ENCODE data around the gene BCL10.
A peak's percentile ranks its signal among the peaks of the same experiment; 100 is the strongest.

BCL10 gene

DNA sequence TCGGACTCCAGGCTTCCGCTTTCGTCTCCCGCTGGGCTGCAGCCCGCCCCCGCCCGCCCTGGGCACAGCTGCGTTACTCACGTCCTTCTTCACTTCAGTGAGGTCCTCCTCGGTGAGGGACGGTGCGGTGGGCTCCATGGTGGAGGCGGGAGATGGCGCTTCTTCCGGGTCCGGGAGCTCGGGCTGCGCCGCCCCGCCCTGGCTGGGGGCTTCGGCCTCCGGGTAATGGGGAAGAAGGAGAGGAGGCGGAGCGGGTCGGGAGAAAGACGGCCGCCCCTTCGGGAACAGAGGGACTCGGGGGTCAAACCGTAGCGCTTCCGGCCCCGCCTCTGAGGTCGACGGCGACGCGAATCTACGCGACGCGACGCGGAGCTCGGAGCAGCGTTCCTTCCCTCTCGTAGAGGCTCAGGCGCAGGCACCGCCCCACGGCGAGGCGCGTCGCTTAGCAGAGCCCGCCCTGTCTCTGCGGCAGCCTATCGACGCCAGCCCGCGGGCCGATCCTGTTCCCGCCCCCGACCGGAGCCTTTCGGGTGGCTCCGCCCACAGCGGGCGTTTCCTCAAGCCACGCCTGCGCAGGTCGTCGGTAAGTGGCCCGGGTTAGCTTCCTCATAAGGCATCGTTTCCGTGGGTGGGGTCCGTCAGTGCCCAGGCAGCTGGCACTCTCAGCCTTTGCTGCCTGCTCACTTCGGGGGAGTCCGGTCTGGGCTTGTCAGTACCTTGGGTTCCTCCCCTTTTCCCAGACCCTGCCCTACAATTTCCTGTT is at the start of gene BCL10:
Gene BCL10 (minus strand): TSS at position 418 of the 763 bp plus-strand sequence. CDS start 280 bp downstream, at position 138.
- peaks cover 20% of the 10 kb centered on the region for H3K36me3 Mint-ChIP-seq (ENCODE audit: low read depth)
- no peaks in the 10 kb centered on the region for H3K27me3 Mint-ChIP-seq
- H3K9me3 Mint-ChIP-seq: no peaks in the 10 kb centered on the region
- H3K4me3 Mint-ChIP-seq: peak within 1 kb of the TSS; percentile 86
- DNase-seq (peak; percentile 97), ATAC-seq (peak; percentile 99)
- H3K27ac Mint-ChIP-seq: peak within 1 kb of the TSS; percentile 89
- H3K4me1 Mint-ChIP-seq: peaks cover 51% of the 10 kb centered on the region

DNA sequence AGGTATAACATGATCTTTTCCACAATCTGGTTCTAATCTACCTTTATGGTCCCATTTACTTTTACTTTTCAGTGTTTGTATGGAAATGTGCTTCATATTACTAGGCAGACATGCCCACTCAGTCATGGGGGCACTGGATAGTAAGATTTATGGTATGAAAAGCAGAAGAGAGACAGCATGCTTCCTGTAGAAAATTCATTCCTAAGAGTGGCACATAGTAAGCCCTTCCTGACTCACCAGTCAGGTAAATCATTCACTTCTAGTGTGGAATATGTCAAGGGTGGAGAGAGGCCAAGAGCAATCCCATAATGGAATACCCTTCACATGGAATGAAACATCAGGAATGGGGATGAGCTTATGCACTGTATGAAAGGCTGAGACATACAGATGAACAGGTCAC is 49.5 kb upstream of the BCL10 start:
- Mint-ChIP-seq H3K4me3 (no peak overlapping the region), H3K27ac (no peak overlapping the region), H3K4me1 (peaks cover 5% of the 10 kb centered on the region), H3K9me3 (no peaks in the 10 kb centered on the region), H3K27me3 (peaks cover 34% of the 10 kb centered on the region), H3K36me3 (ENCODE audit: low read depth) (no peaks in the 10 kb centered on the region)
- DNase-seq (no peak), ATAC-seq (no peak)

DNA sequence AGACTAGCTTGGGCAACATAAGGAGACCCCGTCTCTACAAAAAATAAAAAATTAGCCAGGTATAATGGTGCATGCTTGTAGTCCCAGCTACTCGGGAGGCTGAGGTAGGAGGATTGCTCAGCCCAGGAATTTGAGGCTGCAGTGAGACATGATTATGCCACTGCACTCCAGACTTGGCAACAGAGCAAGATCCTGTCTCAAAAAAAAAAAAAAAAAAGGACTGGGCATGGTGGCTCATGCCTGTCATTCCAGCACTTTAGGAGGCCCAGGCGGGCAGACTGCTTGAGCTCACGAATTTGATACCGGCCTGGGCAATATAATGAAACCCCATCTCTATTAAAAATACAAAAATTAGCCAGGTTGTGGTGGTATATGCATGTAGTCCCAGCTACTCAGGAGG is 47.3 kb upstream of the BCL10 start:
- no peaks in the 10 kb centered on the region for H3K9me3 Mint-ChIP-seq
- H3K4me1 Mint-ChIP-seq: peaks cover 16% of the 10 kb centered on the region
- DNase-seq (no peak), ATAC-seq (no peak)
- no peak overlapping the region for H3K4me3 Mint-ChIP-seq
- peaks cover 36% of the 10 kb centered on the region for H3K27me3 Mint-ChIP-seq
- H3K27ac Mint-ChIP-seq: no peak overlapping the region
- H3K36me3 Mint-ChIP-seq (ENCODE audit: low read depth): no peaks in the 10 kb centered on the region

DNA sequence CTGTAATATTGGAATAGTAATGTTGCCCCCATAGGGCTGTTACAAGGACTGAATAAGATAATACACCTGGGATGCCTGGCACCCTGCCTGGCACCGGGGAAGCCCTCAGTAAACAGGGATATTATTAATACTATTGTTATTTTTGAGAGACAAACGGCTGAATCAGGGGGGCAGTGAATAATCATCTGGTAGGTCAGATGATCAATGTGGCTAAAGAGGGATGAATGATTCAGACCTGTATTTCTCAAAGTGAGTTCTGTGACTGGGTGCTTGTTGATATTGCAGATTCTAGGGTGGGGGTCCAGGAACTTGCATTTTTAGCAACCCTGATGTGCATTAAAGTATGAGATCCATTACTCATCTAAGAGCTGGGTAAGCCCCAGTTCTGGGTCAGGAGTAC is 46.2 kb upstream of the BCL10 start:
- ATAC-seq (no peak), DNase-seq (no peak)
- Mint-ChIP-seq H3K27ac (no peak overlapping the region), H3K4me1 (peaks cover 16% of the 10 kb centered on the region), H3K27me3 (peaks cover 46% of the 10 kb centered on the region), H3K36me3 (ENCODE audit: low read depth) (no peaks in the 10 kb centered on the region), H3K9me3 (no peaks in the 10 kb centered on the region), H3K4me3 (no peak overlapping the region)

DNA sequence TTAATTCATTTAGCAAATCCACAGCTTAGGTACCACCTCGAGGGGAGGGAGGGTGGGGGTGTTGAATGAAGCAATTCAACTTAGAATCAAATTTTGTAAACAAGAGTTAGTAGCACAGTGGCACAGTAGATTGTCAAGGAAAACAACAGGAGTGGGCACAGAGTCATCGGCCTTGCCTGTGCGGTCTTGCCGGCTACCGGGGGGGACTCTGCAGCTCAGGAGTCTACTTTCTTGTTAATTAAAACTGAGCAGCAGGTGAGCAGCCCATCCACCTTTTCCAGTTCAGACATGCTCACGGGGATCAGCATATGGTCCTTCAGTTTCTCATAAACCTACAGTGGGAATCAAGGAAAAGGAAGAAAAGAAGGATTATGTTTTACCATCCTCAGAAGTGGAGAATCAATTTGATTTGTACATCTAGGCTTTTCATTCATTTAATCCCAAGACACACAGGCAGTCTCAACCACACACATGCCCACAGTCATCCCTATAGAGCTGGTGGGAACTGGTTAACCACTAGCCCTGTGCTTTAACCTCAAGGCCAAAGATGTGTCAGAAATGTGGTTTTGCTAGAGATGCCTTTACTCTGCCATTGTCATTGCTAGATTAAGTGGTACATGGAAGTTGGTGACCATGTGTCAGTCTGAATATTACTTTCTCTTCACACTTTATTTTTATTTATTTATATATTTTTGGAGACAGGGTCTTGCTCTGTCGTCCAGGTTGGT is 45.0 kb upstream of the BCL10 start:
- Mint-ChIP-seq H3K4me3 (no peak overlapping the region), H3K4me1 (peaks cover 16% of the 10 kb centered on the region), H3K27me3 (peaks cover 56% of the 10 kb centered on the region), H3K9me3 (no peaks in the 10 kb centered on the region), H3K27ac (peak overlapping the region; percentile 15), H3K36me3 (ENCODE audit: low read depth) (no peaks in the 10 kb centered on the region)
- DNase-seq (peak; percentile 26), ATAC-seq (peak; percentile 97)

DNA sequence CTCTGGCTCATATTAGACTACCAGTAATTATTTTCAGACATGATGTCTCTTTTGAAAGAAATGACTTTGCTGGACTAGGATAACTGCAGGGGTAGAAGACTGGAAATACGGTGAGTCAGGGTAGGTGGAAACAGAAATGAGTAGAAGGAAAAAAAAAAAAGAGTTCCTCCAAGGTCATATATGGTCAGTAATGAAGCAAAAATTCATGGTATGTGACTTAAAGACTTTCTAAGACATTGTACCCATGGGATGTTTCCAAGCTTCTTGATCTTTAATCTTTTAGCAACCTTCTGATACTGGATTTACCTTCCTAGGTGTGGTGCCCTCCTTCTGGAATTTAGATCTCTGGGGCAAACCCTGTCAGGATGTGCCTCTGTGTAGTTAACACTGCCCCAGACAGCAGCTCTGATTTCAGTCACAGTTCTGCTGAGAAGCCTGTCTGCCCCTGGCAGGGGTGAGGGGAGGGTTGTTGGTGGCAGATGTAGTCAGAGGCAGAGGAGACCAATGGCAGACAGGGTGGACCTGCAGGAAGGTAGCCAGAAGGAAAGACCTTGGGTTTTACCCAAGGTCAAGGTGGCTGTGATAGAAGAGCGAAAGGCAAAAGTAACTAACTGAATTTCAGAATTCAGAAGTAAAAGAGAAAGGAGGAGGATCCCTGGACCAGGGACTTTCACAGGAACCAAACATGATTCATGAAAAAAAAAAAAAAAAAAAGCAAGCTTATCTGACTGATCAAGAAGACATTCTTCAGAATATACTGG is 44.1 kb upstream of the BCL10 start:
- Mint-ChIP-seq H3K4me3 (no peak overlapping the region), H3K36me3 (ENCODE audit: low read depth) (no peaks in the 10 kb centered on the region), H3K9me3 (no peaks in the 10 kb centered on the region), H3K27ac (no peak overlapping the region), H3K27me3 (peaks cover 55% of the 10 kb centered on the region), H3K4me1 (peaks cover 16% of the 10 kb centered on the region)
- no peak for DNase-seq
- no peak for ATAC-seq

DNA sequence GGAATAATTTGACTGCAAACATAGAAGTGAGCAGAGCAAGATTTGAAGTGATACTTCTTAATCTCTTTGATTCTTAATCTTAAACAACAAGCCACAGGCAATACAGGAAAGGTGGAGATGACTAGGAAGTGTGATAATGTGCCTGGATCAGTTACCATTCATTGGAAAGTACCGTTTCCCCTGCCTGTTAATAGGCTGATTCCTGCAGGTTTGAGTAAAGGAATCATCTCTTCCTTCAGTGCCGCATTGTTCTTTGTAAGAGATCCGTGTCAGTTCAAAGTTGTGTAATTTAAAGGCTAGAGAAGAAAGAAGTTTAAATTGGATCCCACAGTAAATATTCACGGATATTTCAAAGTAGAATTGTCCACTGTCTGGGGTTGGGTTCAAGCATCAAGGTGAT is 43.5 kb upstream of the BCL10 start:
- Mint-ChIP-seq H3K4me3 (no peak overlapping the region), H3K27me3 (peaks cover 55% of the 10 kb centered on the region), H3K4me1 (peaks cover 16% of the 10 kb centered on the region), H3K9me3 (no peaks in the 10 kb centered on the region), H3K27ac (no peak overlapping the region), H3K36me3 (ENCODE audit: low read depth) (no peaks in the 10 kb centered on the region)
- ATAC-seq (no peak), DNase-seq (no peak)

DNA sequence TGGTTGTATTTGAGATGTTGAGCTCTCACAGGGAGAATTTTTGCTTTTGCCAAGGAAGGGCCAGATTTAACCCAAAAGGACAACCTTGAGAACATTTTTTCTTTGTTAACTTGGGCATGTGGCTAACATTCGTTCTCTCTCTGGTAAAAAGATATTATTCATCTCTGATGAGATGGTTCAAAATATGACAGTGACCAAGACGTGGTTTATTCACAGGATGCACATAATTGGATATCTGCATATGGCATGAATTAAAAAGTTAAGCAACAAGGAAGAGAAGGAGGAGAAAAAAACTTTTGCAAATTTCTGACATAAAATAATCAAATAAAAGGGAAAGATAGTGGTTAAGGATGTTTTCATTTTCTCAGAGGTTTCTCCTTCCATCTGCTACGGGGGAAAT is 43.1 kb upstream of the BCL10 start:
- no peak overlapping the region for H3K4me3 Mint-ChIP-seq
- DNase-seq: no peak
- peaks cover 56% of the 10 kb centered on the region for H3K27me3 Mint-ChIP-seq
- no peaks in the 10 kb centered on the region for H3K9me3 Mint-ChIP-seq
- H3K4me1 Mint-ChIP-seq: peaks cover 16% of the 10 kb centered on the region
- H3K27ac Mint-ChIP-seq: no peak overlapping the region
- H3K36me3 Mint-ChIP-seq (ENCODE audit: low read depth): no peaks in the 10 kb centered on the region
- no peak for ATAC-seq

DNA sequence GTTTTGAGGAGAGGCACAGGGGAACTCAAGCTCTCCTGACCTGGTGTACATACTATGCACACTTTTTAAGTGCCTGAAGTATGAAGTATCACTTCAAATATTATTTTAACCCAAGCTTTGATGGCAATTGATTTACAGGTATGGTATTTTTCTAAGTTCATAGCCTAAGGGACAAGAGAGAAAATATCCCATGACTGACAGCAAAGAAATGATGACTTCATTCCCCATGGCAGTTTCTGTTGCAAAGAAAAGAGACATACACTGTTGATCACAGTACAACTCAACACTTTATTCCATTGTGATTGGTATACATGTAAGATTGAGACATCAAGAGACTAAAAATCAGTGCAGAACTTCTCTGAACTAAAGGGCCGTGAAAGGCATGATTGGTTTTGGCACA is 41.8 kb upstream of the BCL10 start:
- Mint-ChIP-seq H3K27me3 (peaks cover 51% of the 10 kb centered on the region), H3K9me3 (no peaks in the 10 kb centered on the region), H3K4me1 (peaks cover 16% of the 10 kb centered on the region), H3K27ac (no peak overlapping the region), H3K36me3 (ENCODE audit: low read depth) (no peaks in the 10 kb centered on the region), H3K4me3 (no peak overlapping the region)
- no peak for ATAC-seq
- no peak for DNase-seq

DNA sequence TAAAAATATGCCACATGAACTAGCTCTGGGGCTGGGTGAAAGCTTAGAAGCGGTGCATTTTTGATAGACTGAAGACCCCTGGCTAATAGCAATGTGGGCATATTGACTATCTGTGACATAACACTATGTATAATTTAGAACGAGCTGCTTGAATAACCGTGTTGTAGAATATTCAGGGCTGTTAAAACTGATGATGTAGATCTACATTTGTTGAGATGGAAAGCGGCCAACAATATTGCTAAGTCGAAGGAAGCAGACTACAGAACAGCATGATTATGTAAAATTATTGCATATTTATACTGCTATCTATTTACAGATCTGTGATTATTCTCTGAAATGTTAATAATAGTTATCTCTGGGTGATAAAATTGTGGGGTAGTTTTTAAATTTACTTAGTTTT is 41.1 kb upstream of the BCL10 start:
- no peak for DNase-seq
- peaks cover 16% of the 10 kb centered on the region for H3K4me1 Mint-ChIP-seq

DNA sequence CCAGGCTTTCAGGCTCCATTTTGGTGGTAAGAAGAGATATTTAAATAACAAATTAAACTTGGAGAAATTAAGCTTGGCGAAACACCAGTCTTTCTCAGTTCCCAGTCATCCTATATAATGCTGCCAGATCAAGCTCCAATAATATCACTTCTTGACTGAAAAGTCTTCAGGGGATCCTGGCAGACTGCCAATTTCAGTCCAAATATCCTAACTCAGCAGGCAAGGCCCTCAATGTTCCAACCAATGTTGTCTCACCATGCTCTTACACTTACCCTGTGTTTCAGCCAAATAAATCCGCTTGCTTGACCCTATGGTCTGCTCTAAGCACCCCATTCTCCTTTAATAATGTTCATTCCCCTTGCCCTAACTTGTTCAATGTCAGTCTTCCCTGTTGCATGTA is 39.9 kb upstream of the BCL10 start:
- no peak overlapping the region for H3K27ac Mint-ChIP-seq
- ATAC-seq (no peak), DNase-seq (no peak)
- no peaks in the 10 kb centered on the region for H3K36me3 Mint-ChIP-seq (ENCODE audit: low read depth)
- H3K9me3 Mint-ChIP-seq: no peaks in the 10 kb centered on the region
- H3K4me3 Mint-ChIP-seq: no peak overlapping the region
- peaks cover 56% of the 10 kb centered on the region for H3K27me3 Mint-ChIP-seq
- H3K4me1 Mint-ChIP-seq: peaks cover 13% of the 10 kb centered on the region

More for the DNA sequence above, 41.1 kb upstream of the BCL10 start:
- Mint-ChIP-seq H3K36me3 (ENCODE audit: low read depth) (no peaks in the 10 kb centered on the region), H3K4me3 (no peak overlapping the region), H3K27ac (no peak overlapping the region), H3K9me3 (no peaks in the 10 kb centered on the region), H3K27me3 (peaks cover 54% of the 10 kb centered on the region)
- no peak for ATAC-seq

DNA sequence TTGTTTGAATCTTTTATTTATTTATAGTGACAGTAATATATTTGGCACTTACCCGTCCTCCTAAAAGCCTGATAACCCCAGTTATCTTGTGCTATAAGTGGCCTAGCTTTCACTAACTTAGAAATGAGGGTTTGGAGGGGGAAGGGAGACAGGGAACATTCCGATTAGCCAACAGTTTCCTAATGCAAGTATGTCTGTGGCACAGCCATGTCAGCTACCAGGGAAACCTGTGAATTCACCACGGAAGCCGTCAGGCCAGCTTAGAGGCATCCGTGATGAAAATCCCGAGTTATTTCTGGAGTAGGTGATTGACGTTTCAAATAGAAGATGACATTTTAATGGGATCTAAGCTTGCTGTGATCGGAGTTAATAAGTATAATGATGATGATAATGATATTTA is 39.4 kb upstream of the BCL10 start:
- no peaks in the 10 kb centered on the region for H3K36me3 Mint-ChIP-seq (ENCODE audit: low read depth)
- H3K27ac Mint-ChIP-seq: no peak overlapping the region
- ATAC-seq (no peak), DNase-seq (no peak)
- no peak overlapping the region for H3K4me3 Mint-ChIP-seq
- H3K27me3 Mint-ChIP-seq: peaks cover 55% of the 10 kb centered on the region
- H3K9me3 Mint-ChIP-seq: no peaks in the 10 kb centered on the region
- H3K4me1 Mint-ChIP-seq: peaks cover 9% of the 10 kb centered on the region

DNA sequence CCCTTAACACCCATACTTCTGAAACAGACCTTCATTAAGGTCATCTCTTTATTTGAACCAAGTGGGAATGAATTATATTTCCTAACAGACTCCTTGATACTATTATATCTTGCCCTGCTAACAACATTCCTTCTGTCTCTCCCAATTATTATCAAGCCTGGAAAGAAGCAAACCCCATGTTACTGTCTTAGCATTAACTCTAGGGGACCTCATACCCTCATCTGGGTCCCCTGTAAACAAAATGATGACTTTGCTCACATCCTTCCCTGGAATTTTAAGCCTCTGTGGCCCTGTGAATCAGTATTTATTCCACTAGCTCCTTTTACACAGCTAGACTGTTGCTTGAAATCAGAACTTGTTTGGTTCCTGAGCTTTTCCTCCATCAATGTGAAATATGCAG is 38.3 kb upstream of the BCL10 start:
- no peak overlapping the region for H3K27ac Mint-ChIP-seq
- no peak overlapping the region for H3K4me3 Mint-ChIP-seq
- peaks cover 56% of the 10 kb centered on the region for H3K27me3 Mint-ChIP-seq
- H3K36me3 Mint-ChIP-seq (ENCODE audit: low read depth): no peaks in the 10 kb centered on the region
- ATAC-seq (no peak), DNase-seq (no peak)
- H3K4me1 Mint-ChIP-seq: peaks cover 3% of the 10 kb centered on the region
- H3K9me3 Mint-ChIP-seq: no peaks in the 10 kb centered on the region

DNA sequence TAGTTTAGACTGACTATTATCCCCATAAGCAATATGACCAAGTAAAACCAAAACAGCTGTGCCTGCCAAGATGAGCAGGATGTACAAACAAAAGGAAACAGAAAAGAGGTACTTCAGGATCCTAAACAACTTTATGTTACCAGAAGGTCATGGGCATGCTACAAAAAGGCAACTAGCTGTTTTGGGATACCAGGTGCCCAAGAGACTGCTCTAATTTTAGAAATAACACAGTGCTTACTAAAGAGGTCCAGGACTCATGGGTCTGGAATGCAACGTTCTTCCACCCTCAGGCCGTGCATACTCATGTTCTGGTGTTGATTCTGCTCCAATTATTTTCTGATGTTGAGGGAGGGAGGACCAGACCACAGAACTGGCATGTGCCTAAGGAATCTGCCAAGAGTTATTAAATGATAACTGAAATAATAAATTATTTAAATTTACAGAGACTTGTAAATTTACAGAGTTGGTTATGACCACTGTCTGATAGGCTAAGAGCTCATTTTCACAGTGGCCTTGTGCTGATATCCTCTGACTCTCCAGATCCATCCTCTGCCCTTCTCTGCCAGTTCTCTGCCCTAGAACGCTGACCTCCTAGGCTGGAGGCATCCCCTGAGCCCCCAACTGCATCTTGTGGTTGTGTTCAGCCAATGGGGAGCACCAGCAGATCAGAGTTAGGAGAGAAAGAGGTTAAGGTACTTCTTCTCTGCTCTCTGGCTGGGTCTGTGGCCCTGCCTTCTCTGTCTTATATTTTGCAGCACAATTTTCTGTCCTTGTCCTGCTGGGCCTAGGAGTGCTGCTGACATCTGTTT is 37.7 kb upstream of the BCL10 start:
- peaks cover 57% of the 10 kb centered on the region for H3K27me3 Mint-ChIP-seq
- ATAC-seq: no peak

More for the DNA sequence above, 37.7 kb upstream of the BCL10 start:
- Mint-ChIP-seq H3K4me3 (no peak overlapping the region), H3K36me3 (ENCODE audit: low read depth) (no peaks in the 10 kb centered on the region), H3K9me3 (no peaks in the 10 kb centered on the region), H3K4me1 (no peaks in the 10 kb centered on the region), H3K27ac (no peak overlapping the region)
- no peak for DNase-seq

All from activated naive CD8-positive, alpha-beta T cell treated with anti-CD3 and anti-CD28 coated beads, Interleukin-2, amount 50 U/mL, for 24 hours (primary cell).